ENCODE data around the gene PRDM15. TPM values are rescaled to one million over a fixed set of nuclear protein-coding genes. Genes with fewer than 3 reads are reported as not detected.

Gene PRDM15
- total RNA-seq, 3 donors from 2014 or later (not counting 1 experiment from before 2014, with no cell fraction given) = 11.4 to 13.5 (median 11.9) TPM

DNA sequence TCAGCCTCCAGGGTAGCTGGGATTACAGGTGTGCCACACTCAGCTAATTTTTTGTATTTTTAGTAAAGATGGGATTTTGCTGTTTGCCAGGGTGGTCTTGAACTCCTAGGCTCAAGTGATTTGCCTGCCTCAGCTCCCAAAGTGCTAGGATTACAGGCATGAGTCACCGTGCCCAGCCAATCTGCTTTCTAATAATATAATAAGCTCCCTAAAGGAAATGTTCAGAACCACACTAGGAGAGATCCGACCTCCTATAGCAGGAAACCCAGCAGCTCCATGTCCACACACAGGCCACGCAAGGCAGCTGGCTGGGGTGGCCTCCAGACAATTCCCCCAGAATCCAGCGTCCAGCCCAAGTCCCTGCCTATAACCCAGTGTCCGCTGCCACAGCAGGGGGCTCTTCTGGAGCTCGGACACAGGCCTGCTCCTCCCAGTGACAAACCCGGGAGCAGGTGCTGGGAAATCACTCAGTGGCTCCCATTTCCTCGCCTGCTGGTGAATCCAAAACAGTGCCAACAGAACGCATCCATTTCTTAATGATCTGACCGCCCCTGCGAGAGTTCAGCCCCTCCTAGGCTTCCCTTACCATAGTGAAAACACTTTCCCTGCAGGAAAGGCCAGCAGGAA is 119.8 kb downstream of the PRDM15 start:
- Mint-ChIP-seq H3K9me3 (no peaks in the 10 kb centered on the region), H3K27me3 (ENCODE audit: low read depth in 2 of 2) (peaks cover 38 to 46% of the 10 kb centered on the region in 2 donors), H3K4me3 (no peak overlapping the region), H3K36me3 (no peaks in the 10 kb centered on the region), H3K4me1 (peaks cover 7 to 20% of the 10 kb centered on the region in 2 donors), H3K27ac (no peak overlapping the region)
- TF ChIP-seq, protein P1, sequence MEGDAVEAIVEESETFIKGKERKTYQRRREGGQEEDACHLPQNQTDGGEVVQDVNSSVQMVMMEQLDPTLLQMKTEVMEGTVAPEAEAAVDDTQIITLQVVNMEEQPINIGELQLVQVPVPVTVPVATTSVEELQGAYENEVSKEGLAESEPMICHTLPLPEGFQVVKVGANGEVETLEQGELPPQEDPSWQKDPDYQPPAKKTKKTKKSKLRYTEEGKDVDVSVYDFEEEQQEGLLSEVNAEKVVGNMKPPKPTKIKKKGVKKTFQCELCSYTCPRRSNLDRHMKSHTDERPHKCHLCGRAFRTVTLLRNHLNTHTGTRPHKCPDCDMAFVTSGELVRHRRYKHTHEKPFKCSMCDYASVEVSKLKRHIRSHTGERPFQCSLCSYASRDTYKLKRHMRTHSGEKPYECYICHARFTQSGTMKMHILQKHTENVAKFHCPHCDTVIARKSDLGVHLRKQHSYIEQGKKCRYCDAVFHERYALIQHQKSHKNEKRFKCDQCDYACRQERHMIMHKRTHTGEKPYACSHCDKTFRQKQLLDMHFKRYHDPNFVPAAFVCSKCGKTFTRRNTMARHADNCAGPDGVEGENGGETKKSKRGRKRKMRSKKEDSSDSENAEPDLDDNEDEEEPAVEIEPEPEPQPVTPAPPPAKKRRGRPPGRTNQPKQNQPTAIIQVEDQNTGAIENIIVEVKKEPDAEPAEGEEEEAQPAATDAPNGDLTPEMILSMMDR (IDR thresholded peaks at IDR 0.05) = no peak
- intact Hi-C loops (cut with micrococcal nuclease) = no loop called here
- Histone ChIP-seq H3K9me3 (ENCODE audit: control insufficient read depth, insufficient read depth, low read length) (no peaks in the 10 kb centered on the region), H3K27me3 (ENCODE audit: control insufficient read depth, insufficient read depth, low read length) (peaks cover 20% of the 10 kb centered on the region), H3K36me3 (ENCODE audit: control insufficient read depth, insufficient read depth, low read length) (no peaks in the 10 kb centered on the region), H3K27ac (ENCODE audit: low read length) (no peak overlapping the region), H3K4me1 (ENCODE audit: control insufficient read depth, insufficient read depth, low read length) (peaks cover 13% of the 10 kb centered on the region), H3K4me3 (ENCODE audit: low read length) (no peak overlapping the region)
- WGBS (ENCODE audit: insufficient coverage) = 82% methylated on average over 11 of the region's 11 CpGs
- no peak for ATAC-seq
- no peak for DNase-seq

GRCh38 chr21:41758550-41758949 is 120.6 kb downstream of the PRDM15 start:
- peaks cover 17% of the 10 kb centered on the region for H3K27me3 ChIP-seq (ENCODE audit: control insufficient read depth, insufficient read depth, low read length)
- intact Hi-C loops (cut with micrococcal nuclease) = no loop called here
- no peaks in the 10 kb centered on the region for H3K36me3 Mint-ChIP-seq
- DNase-seq = no peak
- no peak overlapping the region for H3K4me3 Mint-ChIP-seq
- 82% methylated on average over 5 of the region's 5 CpGs for WGBS (ENCODE audit: insufficient coverage)
- no peak for ATAC-seq
- H3K27ac Mint-ChIP-seq = no peak overlapping the region
- H3K27me3 Mint-ChIP-seq (ENCODE audit: low read depth in 2 of 2) = peaks cover 33 to 43% of the 10 kb centered on the region in 2 donors
- H3K9me3 Mint-ChIP-seq = no peaks in the 10 kb centered on the region
- H3K4me3 ChIP-seq (ENCODE audit: low read length) = no peak overlapping the region
- peaks cover 7 to 20% of the 10 kb centered on the region in 2 donors for H3K4me1 Mint-ChIP-seq
- TF ChIP-seq, protein P1 (IDR thresholded peaks at IDR 0.05) = no peak
- no peaks in the 10 kb centered on the region for H3K9me3 ChIP-seq (ENCODE audit: control insufficient read depth, insufficient read depth, low read length)
- peaks cover 13% of the 10 kb centered on the region for H3K4me1 ChIP-seq (ENCODE audit: control insufficient read depth, insufficient read depth, low read length)
- no peak overlapping the region for H3K27ac ChIP-seq (ENCODE audit: low read length)
- H3K36me3 ChIP-seq (ENCODE audit: control insufficient read depth, insufficient read depth, low read length) = no peaks in the 10 kb centered on the region

- peaks cover 16 to 19% of the 10 kb centered on the region in 2 donors for H3K27me3 Mint-ChIP-seq (ENCODE audit: low read depth in 2 of 2)
- H3K36me3 Mint-ChIP-seq = no peaks in the 10 kb centered on the region
- no peak overlapping the region for H3K27ac Mint-ChIP-seq
- no peak overlapping the region for H3K4me3 Mint-ChIP-seq
- no peaks in the 10 kb centered on the region for H3K9me3 ChIP-seq (ENCODE audit: control insufficient read depth, insufficient read depth, low read length)
- TF ChIP-seq, protein P1 (IDR thresholded peaks at IDR 0.05) = no peak
- DNase-seq (no peak), ATAC-seq (no peak)
- intact Hi-C loops (cut with micrococcal nuclease) = no loop called here
- no peaks in the 10 kb centered on the region for H3K9me3 Mint-ChIP-seq
- peaks cover 3 to 9% of the 10 kb centered on the region in 2 donors for H3K4me1 Mint-ChIP-seq
- no peak overlapping the region for H3K27ac ChIP-seq (ENCODE audit: low read length)
- 91% methylated on average over 33 of the region's 33 CpGs for WGBS (ENCODE audit: insufficient coverage)
- peaks cover 9% of the 10 kb centered on the region for H3K4me1 ChIP-seq (ENCODE audit: control insufficient read depth, insufficient read depth, low read length)
- H3K4me3 ChIP-seq (ENCODE audit: low read length) = no peak overlapping the region
- H3K27me3 ChIP-seq (ENCODE audit: control insufficient read depth, insufficient read depth, low read length) = peaks cover 6% of the 10 kb centered on the region
- no peaks in the 10 kb centered on the region for H3K36me3 ChIP-seq (ENCODE audit: control insufficient read depth, insufficient read depth, low read length)
These were observed 123.0 kb downstream of the PRDM15 start for GRCh38 chr21:41755934-41756773.
